ENCODE measurements around the gene APBA2.

The APBA2 gene

GRCh38 chr15:28986726-28987125 is 101.0 kb downstream of the APBA2 start:
- DNase-seq = no peak

DNA sequence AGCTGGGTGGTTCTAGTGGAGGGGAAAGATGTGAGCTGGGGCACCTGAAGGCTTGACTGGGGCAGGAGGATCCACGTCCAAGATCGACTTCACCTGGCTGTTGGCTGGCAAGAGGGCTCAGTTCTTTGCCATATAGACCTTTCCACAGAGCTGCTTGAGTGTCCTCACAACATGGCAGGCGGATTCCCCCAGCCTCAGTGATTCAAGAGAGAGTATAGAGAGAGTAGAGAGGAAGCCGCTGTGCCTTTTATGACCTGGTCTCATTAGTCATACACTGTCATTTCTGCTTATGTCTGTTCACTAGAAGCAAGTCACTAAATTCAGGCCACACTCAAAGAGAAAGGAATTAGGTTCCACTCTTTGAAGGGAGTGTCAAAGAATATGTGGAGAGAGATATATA is 101.6 kb downstream of the APBA2 start:
- DNase-seq = no peak

DNA sequence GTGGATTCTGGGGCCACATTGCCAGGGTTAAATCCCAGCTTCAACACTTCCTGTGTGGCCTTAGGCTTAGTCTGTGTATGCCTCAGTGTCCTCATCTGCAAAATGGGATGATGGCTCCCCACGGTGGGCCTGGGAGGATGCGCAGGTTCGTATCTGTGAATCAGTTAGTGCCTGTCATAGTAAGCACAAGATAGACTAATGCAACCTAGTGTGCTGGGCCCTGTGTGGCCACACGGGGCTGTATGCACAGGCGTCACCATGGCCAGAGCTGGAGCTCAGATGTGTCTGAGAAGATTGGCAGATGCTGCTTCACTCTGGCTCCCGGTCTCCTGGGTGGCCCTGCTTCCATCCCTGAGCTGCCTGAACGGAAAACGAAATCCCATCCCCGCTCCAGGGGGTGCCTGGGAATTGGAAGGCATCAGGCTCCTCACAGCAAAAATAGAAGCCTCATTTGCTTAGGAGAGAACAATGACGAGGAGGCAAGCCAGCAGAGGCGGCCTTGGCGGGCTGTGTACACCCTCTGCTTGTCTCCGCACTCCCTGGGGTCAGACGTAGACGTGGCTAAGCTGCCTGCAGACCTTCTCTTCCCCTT is 103.6 kb downstream of the APBA2 start:
- no peak for DNase-seq

DNA sequence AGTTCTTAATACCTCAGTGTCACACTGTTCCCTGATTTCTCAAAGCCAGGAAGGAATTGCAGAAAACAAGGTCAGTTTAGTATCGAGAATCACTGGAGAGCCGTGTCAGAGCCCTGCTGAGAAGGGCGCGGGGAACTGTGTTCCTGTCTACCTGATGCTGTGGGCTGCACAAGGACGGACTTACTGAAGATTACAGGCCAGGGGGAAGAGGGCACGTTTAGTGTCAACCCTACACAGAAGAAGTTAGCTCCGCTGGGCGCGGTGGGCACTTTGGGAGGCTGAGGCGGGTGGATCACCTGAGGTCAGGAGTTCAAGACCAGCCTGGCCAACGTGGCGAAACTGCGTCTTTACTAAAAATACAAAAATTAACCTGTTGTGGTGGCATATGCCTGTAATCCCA is 104.1 kb downstream of the APBA2 start:
- DNase-seq = no peak

- DNase-seq = no peak
Measured at GRCh38 chr15:28990390-28990789, 104.6 kb downstream of the APBA2 start.

DNA sequence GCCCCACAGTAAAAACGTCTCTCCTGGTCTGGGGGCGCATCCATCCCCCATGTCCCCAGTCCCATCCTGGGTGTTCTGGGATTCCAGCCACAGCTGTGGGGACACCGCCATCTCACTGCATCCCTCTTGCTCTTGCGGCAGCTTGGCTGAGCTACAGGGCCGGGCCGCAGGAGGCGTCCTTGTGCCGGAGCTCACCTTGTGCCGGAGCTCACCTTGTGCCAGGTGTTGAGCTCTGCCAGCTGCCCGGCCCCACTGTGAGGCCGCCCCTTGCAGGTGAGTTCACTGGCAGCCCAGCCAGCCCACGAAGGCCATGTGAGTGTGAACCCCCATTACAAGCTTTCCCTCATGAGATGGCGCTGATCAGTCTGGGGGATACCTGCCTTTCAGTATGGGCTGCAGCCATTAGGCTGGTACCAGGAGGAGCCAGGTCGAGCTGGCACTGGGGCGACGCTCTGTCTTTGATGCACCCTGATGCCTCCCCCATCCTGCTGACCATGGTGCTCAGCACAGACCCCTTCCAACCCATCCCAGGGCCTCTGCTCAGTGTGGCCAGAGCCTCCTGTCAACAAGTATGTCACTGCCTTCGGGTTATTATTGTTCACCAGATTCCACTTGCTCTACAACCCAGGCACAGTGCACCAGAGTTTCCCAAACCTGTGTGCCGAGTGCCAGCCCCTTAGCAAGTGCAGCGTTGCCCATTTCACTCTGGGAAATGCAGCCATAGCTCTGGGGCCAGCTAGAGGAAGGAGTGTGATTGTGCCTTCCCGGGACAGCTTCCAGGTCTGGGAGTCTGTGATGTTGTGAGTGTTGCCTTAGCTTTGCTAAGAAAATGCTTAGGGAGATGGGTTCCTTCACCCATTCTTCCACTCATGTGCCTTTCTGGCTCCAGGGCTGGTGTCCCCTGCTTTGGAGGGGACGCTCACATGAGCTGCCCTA is 105.7 kb downstream of the APBA2 start:
- DNase-seq = no peak

DNA sequence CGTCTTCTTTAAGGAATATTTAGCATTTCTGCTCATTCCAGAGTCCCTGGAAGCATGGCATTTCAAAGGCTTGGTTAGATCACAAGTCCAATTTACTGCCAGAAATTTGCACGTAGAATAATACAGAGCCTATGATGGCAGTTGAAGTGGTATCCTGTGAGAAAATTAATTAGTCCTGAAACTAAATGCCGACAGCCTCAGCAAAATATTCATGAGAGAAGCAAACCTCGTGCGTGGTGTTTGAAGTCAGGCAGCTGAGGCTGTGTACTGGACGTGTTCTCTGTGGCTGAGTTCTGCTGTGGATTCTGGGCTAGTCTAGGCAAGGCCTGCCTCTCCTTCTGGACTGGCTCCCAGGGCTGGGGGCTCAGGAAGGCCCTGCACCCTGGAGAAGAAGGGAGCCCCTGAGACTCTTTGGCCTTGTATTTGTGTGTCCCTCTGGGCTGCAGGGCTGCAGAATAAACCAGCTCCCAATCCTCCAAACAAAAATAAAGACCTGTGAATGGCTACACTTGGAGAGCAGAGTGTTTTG is 106.6 kb downstream of the APBA2 start:
- no peak for DNase-seq

DNA sequence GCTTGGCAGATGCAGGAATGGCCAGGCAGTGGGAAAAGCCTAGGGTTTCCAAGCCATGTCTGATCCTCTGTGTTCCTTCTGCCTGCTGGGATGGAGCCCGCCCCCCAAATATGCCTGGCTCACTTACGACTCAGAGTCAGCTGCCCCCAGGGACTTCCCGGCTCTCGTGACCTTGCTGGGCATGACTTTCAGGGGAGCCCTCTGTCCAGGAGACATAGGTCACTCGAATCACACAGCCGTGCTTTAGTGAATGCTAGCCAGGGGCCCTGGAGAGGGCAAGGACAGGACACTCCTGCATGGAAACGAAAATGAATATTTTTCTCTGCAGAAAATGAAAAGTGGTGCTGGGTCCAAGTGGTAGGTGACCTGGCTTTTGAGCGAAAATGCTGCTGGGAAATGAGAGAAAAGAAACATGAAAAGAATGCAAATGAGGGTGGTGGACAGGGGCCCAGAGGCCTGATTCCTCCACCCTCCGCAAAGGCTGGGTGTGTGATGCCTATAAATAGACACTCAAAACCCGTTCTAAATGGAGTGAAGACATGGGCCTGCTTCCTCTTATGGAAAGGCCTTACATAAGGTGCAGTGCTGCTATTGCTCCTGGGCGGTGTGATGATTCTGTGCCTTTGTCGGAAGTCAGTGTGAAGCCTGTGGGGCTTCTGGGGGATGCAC is 107.4 kb downstream of the APBA2 start:
- no peak for DNase-seq

DNA sequence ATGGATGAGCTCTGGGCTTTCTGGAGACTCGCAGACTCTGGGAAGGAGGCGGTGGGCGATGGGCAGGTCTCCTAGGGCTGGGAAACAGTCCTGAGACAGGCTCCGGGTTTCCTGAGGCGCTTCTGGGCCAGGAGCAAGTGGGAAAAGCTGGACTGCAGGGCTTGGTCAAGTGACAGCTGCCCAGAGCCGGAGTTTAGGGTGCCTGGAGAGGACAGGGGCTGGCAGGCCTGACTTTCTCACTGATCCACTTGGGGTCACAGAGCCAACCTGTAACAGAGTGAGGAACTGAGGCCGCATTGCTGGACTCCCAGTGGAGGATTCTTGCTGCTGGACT is 107.9 kb downstream of the APBA2 start:
- no peak for DNase-seq

- no peak for DNase-seq
Measured at GRCh38 chr15:28994142-28994830, 108.5 kb downstream of the APBA2 start.

GRCh38 chr15:28994831-28995596 is 109.2 kb downstream of the APBA2 start:
- no peak for DNase-seq

DNA sequence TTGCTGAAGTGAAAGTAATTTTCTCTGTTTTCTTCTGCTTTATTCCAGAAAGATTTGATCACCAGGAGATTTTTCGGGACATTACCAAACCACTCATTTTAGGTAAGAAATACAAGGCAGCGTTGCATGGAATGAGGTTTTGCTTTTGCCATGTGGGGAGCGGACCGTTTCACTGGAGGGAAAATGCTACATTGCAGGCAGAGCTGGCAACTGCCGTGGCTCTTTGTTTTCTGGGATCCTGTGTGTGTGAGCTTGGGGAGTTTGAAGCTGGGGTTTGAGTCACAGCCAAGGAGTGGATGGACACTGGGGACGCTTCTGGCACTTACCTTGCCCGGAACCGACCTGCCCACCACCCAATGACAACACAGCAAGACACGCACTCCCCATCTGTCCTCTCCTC is 109.9 kb downstream of the APBA2 start:
- no peak for DNase-seq

DNA sequence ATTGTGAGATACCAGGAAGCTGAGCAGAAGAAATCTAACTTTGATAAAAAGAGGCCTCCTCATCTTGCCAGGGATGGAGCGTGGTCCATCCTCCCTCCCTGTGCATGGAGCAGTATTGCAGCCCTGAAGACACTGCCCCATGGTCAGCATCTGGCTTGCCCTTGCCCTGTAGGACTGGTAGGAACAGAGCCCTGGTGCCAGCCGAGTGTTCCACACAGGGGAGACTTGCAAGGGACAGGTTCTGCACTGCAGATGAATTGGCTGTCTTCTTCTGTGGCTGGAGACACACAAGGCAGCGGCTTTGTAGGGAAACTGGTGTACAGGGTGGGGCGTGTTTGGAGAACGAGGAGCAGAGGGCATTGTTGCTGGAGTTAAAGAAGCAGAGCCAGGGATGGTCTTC is 110.5 kb downstream of the APBA2 start:
- no peak for DNase-seq

- no peak for DNase-seq
Measured at GRCh38 chr15:28996953-28997352, 111.2 kb downstream of the APBA2 start.

- DNase-seq = no peak
Measured at GRCh38 chr15:28997791-28998190, 112.0 kb downstream of the APBA2 start.

DNA sequence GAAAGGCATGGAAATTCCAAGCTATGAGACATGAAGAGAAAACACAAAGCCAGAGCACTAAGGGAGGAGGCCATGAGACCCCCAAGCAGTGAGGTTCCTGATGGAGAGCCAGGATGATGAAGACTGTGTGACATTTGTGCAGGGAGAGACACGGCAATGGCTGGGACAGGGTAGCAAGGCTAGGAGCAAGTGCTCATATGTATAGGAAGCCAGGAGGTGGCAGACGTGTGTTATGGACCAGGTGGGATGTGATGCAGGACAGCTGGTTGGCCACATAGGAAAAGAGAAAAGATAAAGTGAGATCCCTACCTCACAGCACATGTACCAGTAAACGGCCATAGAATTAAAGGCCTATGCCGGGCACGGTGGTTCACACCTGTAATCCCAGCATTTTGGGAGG is 112.7 kb downstream of the APBA2 start:
- no peak for DNase-seq

- DNase-seq = no peak
Measured at GRCh38 chr15:29003191-29003839, 117.5 kb downstream of the APBA2 start.

- DNase-seq = no peak
Measured at GRCh38 chr15:29003840-29004233, 118.1 kb downstream of the APBA2 start.

GRCh38 chr15:29005931-29006330 is 120.2 kb downstream of the APBA2 start:
- DNase-seq = no peak

DNA sequence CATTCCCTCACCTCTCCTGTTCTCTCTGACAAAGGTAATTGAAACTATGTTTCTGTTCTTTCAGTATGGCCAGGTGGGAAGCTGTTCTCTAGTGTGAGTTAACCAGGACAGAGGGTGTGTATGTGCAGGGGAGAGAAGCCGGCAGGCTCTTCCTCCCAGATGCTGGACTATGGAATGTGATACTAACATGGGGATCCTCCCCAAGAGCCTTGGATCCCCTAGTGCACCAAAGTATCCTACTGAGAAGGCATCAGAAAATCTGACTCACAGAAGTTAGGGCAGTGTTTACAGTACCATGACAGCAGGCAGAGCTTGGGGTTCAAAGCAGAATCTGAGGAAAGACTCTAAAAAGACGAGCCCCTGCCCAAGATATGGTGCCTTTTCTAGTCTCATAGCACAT is 123.1 kb downstream of the APBA2 start:
- no peak for DNase-seq

DNA sequence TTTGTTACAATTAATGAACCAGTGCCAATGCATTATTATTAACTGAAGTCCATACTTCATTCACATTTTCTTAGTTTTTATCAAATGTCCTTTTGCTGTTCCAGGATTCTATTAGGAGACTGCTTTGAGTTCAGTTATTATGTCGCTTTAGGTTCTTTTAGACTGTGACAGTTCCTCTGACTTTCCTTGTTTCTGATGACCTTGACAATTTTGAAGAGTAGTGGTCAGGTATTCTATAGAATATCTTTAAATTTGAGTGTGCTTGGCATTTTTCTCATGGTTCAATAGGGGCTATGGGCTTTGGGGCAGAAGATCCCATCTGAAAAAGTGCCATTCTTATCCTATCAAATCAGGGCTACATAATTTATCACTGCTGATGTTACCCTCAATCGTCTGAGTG is 126.3 kb downstream of the APBA2 start:
- DNase-seq = no peak

DNA sequence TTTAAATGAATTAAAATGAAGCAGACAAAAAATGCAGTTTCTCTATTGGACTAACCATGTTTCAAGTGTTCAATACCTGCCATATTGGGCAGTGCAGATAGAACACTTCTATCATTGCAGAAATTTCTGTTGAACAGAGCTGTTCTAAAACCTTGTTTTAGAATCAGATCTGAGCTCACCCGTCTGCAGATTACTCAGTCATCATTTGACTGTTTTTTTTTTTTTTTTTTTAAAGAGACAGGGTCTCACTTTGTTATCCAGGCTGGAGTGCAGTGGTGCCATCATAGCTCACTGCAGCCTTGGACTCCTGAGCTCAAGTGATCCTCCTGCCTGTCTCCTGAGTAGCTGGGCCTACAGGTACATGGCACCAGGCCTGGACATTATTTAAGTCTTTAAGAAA is 128.7 kb downstream of the APBA2 start:
- DNase-seq = no peak
